GM23248 (cell line): ENCODE results near the gene NAALADL1. TPM values are rescaled to one million over a fixed set of nuclear protein-coding genes. Genes with fewer than 3 reads are reported as not detected.

ENCODE experiments used
- DNase-seq: peaks from one replicate; pipeline ENCODE4 v3.0.0-alpha.2; 2015
- H2AFZ ChIP-seq: fragments of 200-600 bp; sonication (generic); 2 replicates; pipeline ENCODE4 v1.6.1; 2016; ENCODE audit warnings: antibody characterized with exemption
- H3F3A ChIP-seq: fragments of 200-600 bp; sonication (generic); 2 replicates; pipeline ENCODE4 v1.6.1; 2016; ENCODE audit warnings: mild to moderate bottlenecking, antibody characterized with exemption, mixed run types; ENCODE audit not compliant: insufficient read depth
- H3K27ac ChIP-seq: fragments of 200-600 bp; sonication (generic); 2 replicates; pipeline ENCODE4 v1.5.1; 2016; ENCODE audit warnings: mild to moderate bottlenecking
- H3K27me3 ChIP-seq: fragments of 200-600 bp; sonication (generic); replicated peaks from 2 replicates; pipeline ENCODE4 v1.6.1; 2016; ENCODE audit warnings: mild to moderate bottlenecking; ENCODE audit not compliant: insufficient read depth
- H3K36me3 ChIP-seq: fragments of 200-600 bp; sonication (generic); 2 replicates; pipeline ENCODE4 v1.6.1; 2016; ENCODE audit warnings: low read depth, mild to moderate bottlenecking
- H3K4me1 ChIP-seq: fragments of 200-600 bp; sonication (generic); 2 replicates; pipeline ENCODE4 v1.6.1; 2016; ENCODE audit warnings: mild to moderate bottlenecking; ENCODE audit not compliant: insufficient read depth
- H3K4me2 ChIP-seq: fragments of 200-600 bp; sonication (generic); one replicate; pipeline ENCODE4 v1.6.1; 2016; ENCODE audit warnings: mild to moderate bottlenecking; ENCODE audit not compliant: unreplicated experiment
- H3K4me3 ChIP-seq: fragments of 200-600 bp; sonication (generic); 2 replicates; pipeline ENCODE4 v1.5.1; 2016; ENCODE audit warnings: mild to moderate bottlenecking
- H3K79me2 ChIP-seq: fragments of 200-600 bp; sonication (generic); 2 replicates; pipeline ENCODE4 v1.6.1; 2016; ENCODE audit warnings: mild to moderate bottlenecking; ENCODE audit not compliant: insufficient read depth
- H3K9ac ChIP-seq: fragments of 200-600 bp; sonication (generic); 2 replicates; pipeline ENCODE4 v1.6.1; 2016; ENCODE audit warnings: mild to moderate bottlenecking
- H3K9me2 ChIP-seq: fragments of 200-600 bp; sonication (generic); 2 replicates; pipeline ENCODE4 v1.6.1; 2016; ENCODE audit warnings: mixed run types, mild to moderate bottlenecking, moderate library complexity; ENCODE audit not compliant: insufficient read depth
- H3K9me3 ChIP-seq: fragments of 200-600 bp; sonication (generic); one replicate; pipeline ENCODE4 v1.6.1; 2017; ENCODE audit warnings: low read depth
- H4K20me1 ChIP-seq: fragments of 200-600 bp; sonication (generic); 2 replicates; pipeline ENCODE4 v1.6.0; 2016; ENCODE audit not compliant: insufficient read depth
- EZH2 ChIP-seq: fragments of 200-600 bp; sonication (generic); IDR thresholded peaks from 2 replicates; pipeline ENCODE4 v1.6.1; 2018; ENCODE audit warnings: antibody characterized with exemption, mild to moderate bottlenecking; ENCODE audit not compliant: insufficient read depth, poor library complexity, severe bottlenecking
- EZH2phosphoT487 ChIP-seq: fragments of 200-600 bp; sonication (generic); IDR thresholded peaks from 2 replicates; pipeline ENCODE4 v1.6.1; 2018; ENCODE audit warnings: antibody characterized with exemption, moderate library complexity, mild to moderate bottlenecking, low read depth; ENCODE audit not compliant: insufficient read depth
- WGBS, 2 experiments: methylation state at CpG; one replicate each; pipeline ENCODE4 v1.1.6; 2015 to 2017; ENCODE audit warnings: low lambda C conversion rate in 2 of 2, low coverage in 1 of 2; ENCODE audit errors: missing lambda C conversion rate in 2 of 2; 5-methylcytosine and 5-hydroxymethylcytosine counted together
- in situ Hi-C: fragments of 300-500 bp; cut with MboI; formaldehyde crosslinking; loops from 2 replicates; pipeline ENCODE4 v1.15.0; 2020
- polyA plus RNA-seq: library from polyadenylated mRNA; unstranded; fragments of >200 nt; fragmentation: Nextera tagmentation; extraction: Ambion mirVana; gene quantifications from 2 replicates; pipeline ENCODE4 v1.2.1, GENCODE V29; 2016
- total RNA-seq: library from RNA; depleted of rRNA; stranded (reverse); fragments of >200 nt; shearing (Covaris generic); gene quantifications from 2 replicates; pipeline ENCODE4 v1.2.3, GENCODE V29; 2014

NAALADL1 gene
- total and polyA plus RNA-seq, 2 experiments from 2014 or later, result 26.6 to 40.7 TPM

- H3K27me3 ChIP-seq, result no peaks in the 10 kb centered on the region
- no peaks in the 10 kb centered on the region for H3K36me3 ChIP-seq
- H3K9me2 ChIP-seq, result no peaks in the 10 kb centered on the region
- no peak overlapping the region for H3K9ac ChIP-seq
- no peaks in the 10 kb centered on the region for H4K20me1 ChIP-seq
- TF ChIP-seq EZH2phosphoT487 (no peak), EZH2 (no peak)
- H3K27ac ChIP-seq, result no peak overlapping the region
- H3K79me2 ChIP-seq, result no peaks in the 10 kb centered on the region
- H3K4me1 ChIP-seq, result no peaks in the 10 kb centered on the region
- no peaks in the 10 kb centered on the region for H3F3A ChIP-seq
- in situ Hi-C loops, result no loop called here
- H2AFZ ChIP-seq, result no peak overlapping the region
- DNase-seq, result peak; percentile 20
- no peak overlapping the region for H3K4me3 ChIP-seq
- H3K4me2 ChIP-seq, result no peak overlapping the region
- WGBS, 2 experiments, result 51 to 52% methylated on average over 10 of the region's 10 CpGs
- H3K9me3 ChIP-seq, result no peaks in the 10 kb centered on the region
These were observed 1.8 kb upstream of the NAALADL1 start for GRCh38 chr11:65059959-65060824.

- in situ Hi-C loops, result no loop called here
- Histone ChIP-seq H3K9ac (no peak overlapping the region), H3K4me1 (no peaks in the 10 kb centered on the region)
These were observed 1.2 kb upstream of the NAALADL1 start for GRCh38 chr11:65059523-65059922.

GRCh38 chr11:65058012-65058411, 341 bp downstream of the NAALADL1 start:
- Histone ChIP-seq H3F3A (no peaks in the 10 kb centered on the region), H2AFZ (no peak overlapping the region), H3K36me3 (no peaks in the 10 kb centered on the region), H3K4me3 (no peak overlapping the region), H3K4me1 (no peaks in the 10 kb centered on the region), H3K79me2 (no peaks in the 10 kb centered on the region), H4K20me1 (no peaks in the 10 kb centered on the region), H3K4me2 (no peak overlapping the region), H3K27ac (no peak overlapping the region), H3K27me3 (no peaks in the 10 kb centered on the region), H3K9ac (no peak overlapping the region), H3K9me3 (no peaks in the 10 kb centered on the region), H3K9me2 (no peaks in the 10 kb centered on the region)
- in situ Hi-C loops, result no loop called here
- no peak for DNase-seq
- TF ChIP-seq EZH2phosphoT487, result no peak
- TF ChIP-seq EZH2, result no peak
- 62 to 65% methylated on average over 12 to 13 of the region's 13 CpGs for WGBS, 2 experiments

More at GRCh38 chr11:65059523-65059922, 1.2 kb upstream of the NAALADL1 start:
- 13 to 28% methylated on average over 3 of the region's 3 CpGs for WGBS, 2 experiments
- no peak for TF ChIP-seq EZH2
- TF ChIP-seq EZH2phosphoT487, result no peak
- Histone ChIP-seq H3K4me2 (no peak overlapping the region), H3K9me2 (no peaks in the 10 kb centered on the region), H3F3A (no peaks in the 10 kb centered on the region), H3K27ac (no peak overlapping the region), H3K27me3 (no peaks in the 10 kb centered on the region), H3K9me3 (no peaks in the 10 kb centered on the region), H2AFZ (no peak overlapping the region), H3K4me3 (no peak overlapping the region), H3K36me3 (no peaks in the 10 kb centered on the region), H3K79me2 (no peaks in the 10 kb centered on the region), H4K20me1 (no peaks in the 10 kb centered on the region)
- DNase-seq, result no peak

- WGBS, 2 experiments, result 65 to 70% methylated on average over 7 of the region's 7 CpGs
- DNase-seq, result no peak
- in situ Hi-C loops, result no loop called here
These were observed 827 bp downstream of the NAALADL1 start for GRCh38 chr11:65057526-65057925.

More at GRCh38 chr11:65057526-65057925, 827 bp downstream of the NAALADL1 start:
- Histone ChIP-seq H3K9me3 (no peaks in the 10 kb centered on the region), H2AFZ (no peak overlapping the region), H3K27ac (no peak overlapping the region), H3F3A (no peaks in the 10 kb centered on the region), H3K4me3 (no peak overlapping the region), H3K36me3 (no peaks in the 10 kb centered on the region), H3K27me3 (no peaks in the 10 kb centered on the region), H3K4me2 (no peak overlapping the region), H3K9me2 (no peaks in the 10 kb centered on the region), H4K20me1 (no peaks in the 10 kb centered on the region), H3K9ac (no peak overlapping the region), H3K4me1 (no peaks in the 10 kb centered on the region), H3K79me2 (no peaks in the 10 kb centered on the region)
- TF ChIP-seq EZH2phosphoT487 (no peak), EZH2 (no peak)
